GM12891 (cell line): Measurements from ENCODE around the gene FAF1.

Experiments used
- POLR2A ChIP-seq: IDR thresholded peaks from 2 replicates; pipeline ENCODE4 v1.6.1; 2011; ENCODE audit warnings: low read depth, low read length, control low read depth
- POLR2AphosphoS5 ChIP-seq: IDR thresholded peaks from 2 replicates; pipeline ENCODE4 v1.6.1; 2011; ENCODE audit warnings: low read depth, low read length, control low read depth
- POU2F2 ChIP-seq: IDR thresholded peaks from 2 replicates; pipeline ENCODE4 v1.6.1; 2011; ENCODE audit warnings: low read depth, mild to moderate bottlenecking, control low read depth, low read length, moderate library complexity
- TAF1 ChIP-seq: IDR thresholded peaks from 2 replicates; pipeline ENCODE4 v1.6.1; 2011; ENCODE audit warnings: low read depth, low read length, control low read depth

DNA sequence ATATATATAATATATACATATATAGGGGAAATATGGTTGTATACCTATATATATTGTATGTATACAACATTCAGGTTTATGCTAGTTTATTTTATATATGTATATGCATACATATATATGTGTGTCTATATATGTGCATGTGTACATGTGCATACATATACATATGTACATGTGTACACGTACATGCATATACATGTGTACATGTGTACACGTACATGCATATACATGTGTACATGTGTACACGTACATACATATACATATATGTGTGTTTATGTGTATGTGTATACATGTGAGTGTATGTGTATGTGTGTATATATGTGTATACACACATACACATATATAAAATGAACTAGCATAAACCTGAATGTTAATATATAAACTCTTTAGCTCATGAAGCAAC is 220.9 kb downstream of the FAF1 start:
- TF ChIP-seq POLR2AphosphoS5 (no peak), POLR2A (no peak), TAF1 (no peak), POU2F2 (no peak)
